ENCODE measurements around the gene CD22. TPM values are rescaled to one million over a fixed set of nuclear protein-coding genes. Genes with fewer than 3 reads are reported as not detected.

CD22 gene
- polyA plus RNA-seq, 1 donor (not counting 4 experiments of a cell fraction or from before 2014, with no cell fraction given): 0.26 TPM

DNA sequence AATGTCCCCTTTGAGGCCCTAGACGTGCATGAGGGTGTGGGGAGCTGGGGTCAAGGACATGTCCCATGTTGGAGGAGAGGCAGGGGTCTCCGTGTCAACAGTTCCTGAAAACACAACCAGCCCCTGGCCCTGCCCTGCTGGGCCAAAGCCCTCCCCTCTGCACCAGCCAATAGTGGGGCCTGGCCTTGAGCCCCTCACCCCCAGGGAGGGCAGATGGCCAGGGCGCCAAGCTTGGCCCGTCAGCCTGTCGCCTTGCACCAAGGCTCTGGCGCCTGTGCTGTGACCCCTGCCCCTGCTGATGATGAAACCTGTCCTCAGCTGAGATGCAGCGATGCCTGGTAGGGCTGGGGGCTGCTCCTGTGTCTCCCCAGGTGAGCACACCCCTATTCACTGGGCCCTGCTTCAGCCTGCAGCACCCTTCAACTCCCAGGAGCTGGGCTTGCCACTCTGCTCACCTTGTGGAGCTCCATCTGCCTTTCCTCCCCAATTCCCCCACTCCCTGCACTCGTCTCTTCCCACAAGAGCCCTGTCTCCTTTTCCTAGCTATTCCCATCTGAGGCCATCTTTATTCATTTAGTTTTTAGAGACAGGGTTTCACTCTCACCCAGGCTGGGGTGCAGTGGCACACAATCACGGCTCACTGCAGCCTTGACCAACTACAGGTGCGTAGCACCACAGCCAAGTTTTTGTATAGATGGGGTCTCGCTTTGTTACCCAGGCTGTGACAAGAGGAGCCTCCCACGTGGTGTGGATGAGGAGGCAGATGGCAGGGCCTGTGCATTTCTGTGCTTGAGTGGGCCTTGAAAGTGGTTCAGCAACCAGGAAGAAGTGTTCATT lies 48.8 kb upstream of the CD22 start:
- no peak for TF ChIP-seq EZH2 (IDR thresholded peaks at IDR 0.05; ENCODE audit: low read length)
- TF ChIP-seq, protein P1, sequence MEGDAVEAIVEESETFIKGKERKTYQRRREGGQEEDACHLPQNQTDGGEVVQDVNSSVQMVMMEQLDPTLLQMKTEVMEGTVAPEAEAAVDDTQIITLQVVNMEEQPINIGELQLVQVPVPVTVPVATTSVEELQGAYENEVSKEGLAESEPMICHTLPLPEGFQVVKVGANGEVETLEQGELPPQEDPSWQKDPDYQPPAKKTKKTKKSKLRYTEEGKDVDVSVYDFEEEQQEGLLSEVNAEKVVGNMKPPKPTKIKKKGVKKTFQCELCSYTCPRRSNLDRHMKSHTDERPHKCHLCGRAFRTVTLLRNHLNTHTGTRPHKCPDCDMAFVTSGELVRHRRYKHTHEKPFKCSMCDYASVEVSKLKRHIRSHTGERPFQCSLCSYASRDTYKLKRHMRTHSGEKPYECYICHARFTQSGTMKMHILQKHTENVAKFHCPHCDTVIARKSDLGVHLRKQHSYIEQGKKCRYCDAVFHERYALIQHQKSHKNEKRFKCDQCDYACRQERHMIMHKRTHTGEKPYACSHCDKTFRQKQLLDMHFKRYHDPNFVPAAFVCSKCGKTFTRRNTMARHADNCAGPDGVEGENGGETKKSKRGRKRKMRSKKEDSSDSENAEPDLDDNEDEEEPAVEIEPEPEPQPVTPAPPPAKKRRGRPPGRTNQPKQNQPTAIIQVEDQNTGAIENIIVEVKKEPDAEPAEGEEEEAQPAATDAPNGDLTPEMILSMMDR (optimal IDR thresholded peaks at IDR 0.05 in 1 of 3, IDR thresholded peaks at IDR 0.05 in 1 of 3, conservative IDR thresholded peaks at IDR 0.05 in 1 of 3; ENCODE audit: extremely low read depth in 1 of 3, insufficient read depth in 2 of 3, low read length in 3 of 3): no peak
- H3K36me3 ChIP-seq (ENCODE audit: control insufficient read depth in 2 of 2, extremely low read depth in 1 of 2, insufficient read depth in 2 of 2, low read length in 2 of 2): peaks cover 4 to 12% of the 10 kb centered on the region in 2 experiments

DNA sequence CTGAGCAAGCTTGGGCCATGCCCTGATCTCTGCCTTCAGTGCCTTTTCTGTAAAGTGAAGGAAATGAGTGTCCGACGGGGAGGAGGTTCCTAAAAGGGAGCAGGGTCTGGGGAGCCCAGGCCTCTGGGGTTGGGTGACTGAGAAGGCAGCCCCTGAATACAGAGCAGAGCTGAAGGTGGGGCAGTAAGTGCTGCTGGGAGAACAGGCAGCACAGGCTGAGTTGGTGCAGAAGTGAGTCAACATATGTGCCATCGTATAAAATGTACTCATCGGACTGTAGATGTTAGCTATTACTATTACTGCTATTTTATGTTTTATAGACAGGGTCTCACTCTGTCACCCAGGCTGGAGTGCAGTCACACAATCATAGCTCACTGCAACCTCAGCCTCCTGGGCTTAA lies 47.7 kb upstream of the CD22 start:
- peaks cover 7% of the 10 kb centered on the region for H3K4me1 ChIP-seq (ENCODE audit: control insufficient read depth, extremely low read depth, insufficient read depth, low read length)
- H3K9ac ChIP-seq (ENCODE audit: control insufficient read depth, extremely low read depth, insufficient read depth, low read length): no peak overlapping the region
- no peak overlapping the region for H3K4me3 ChIP-seq (ENCODE audit: control insufficient read depth in 2 of 3, extremely low read depth in 1 of 3, insufficient read depth in 2 of 3, low read depth in 1 of 3, low read length in 3 of 3)
- no peaks in the 10 kb centered on the region for H3K79me2 ChIP-seq (ENCODE audit: control insufficient read depth, insufficient read depth, low read length)
- FAIRE-seq (no peak), DNase-seq (ENCODE audit: low read depth, low spot score) (no peak)
- H4K20me1 ChIP-seq (ENCODE audit: control insufficient read depth, extremely low read depth, insufficient read depth, low read length): no peaks in the 10 kb centered on the region
- no peak overlapping the region for H2AFZ ChIP-seq (ENCODE audit: control insufficient read depth, low read length)
- peaks cover 22% of the 10 kb centered on the region for H3K27me3 ChIP-seq (ENCODE audit: control insufficient read depth, extremely low read depth, insufficient read depth, low read length)
- H3K9me1 ChIP-seq (ENCODE audit: control insufficient read depth, extremely low read depth, insufficient read depth, low read length): no peaks in the 10 kb centered on the region
- TF ChIP-seq, protein P1 (optimal IDR thresholded peaks at IDR 0.05 in 1 of 3, IDR thresholded peaks at IDR 0.05 in 1 of 3, conservative IDR thresholded peaks at IDR 0.05 in 1 of 3; ENCODE audit: extremely low read depth in 1 of 3, insufficient read depth in 2 of 3, low read length in 3 of 3): no peak
- TF ChIP-seq EZH2 (IDR thresholded peaks at IDR 0.05; ENCODE audit: low read length): no peak
- peaks cover 4 to 12% of the 10 kb centered on the region in 2 experiments for H3K36me3 ChIP-seq (ENCODE audit: control insufficient read depth in 2 of 2, extremely low read depth in 1 of 2, insufficient read depth in 2 of 2, low read length in 2 of 2)
- no peaks in the 10 kb centered on the region for H3K9me3 ChIP-seq (ENCODE audit: control insufficient read depth, low read depth, low read length)
- H3K27ac ChIP-seq (ENCODE audit: control insufficient read depth, insufficient read depth, low read length): no peak overlapping the region
- no peak overlapping the region for H3K4me2 ChIP-seq (ENCODE audit: control insufficient read depth, extremely low read depth, insufficient read depth, low read depth, low read length)
- dilution Hi-C loops (cut with MboI; ENCODE audit: extremely low pct_ligation_motif_present, low sequenced_read_pairs): no loop called here

More for the DNA sequence above, 48.8 kb upstream of the CD22 start:
- H3K9ac ChIP-seq (ENCODE audit: control insufficient read depth, extremely low read depth, insufficient read depth, low read length): no peak overlapping the region
- H3K79me2 ChIP-seq (ENCODE audit: control insufficient read depth, insufficient read depth, low read length): no peaks in the 10 kb centered on the region
- H3K4me2 ChIP-seq (ENCODE audit: control insufficient read depth, extremely low read depth, insufficient read depth, low read depth, low read length): no peak overlapping the region
- no peak overlapping the region for H2AFZ ChIP-seq (ENCODE audit: control insufficient read depth, low read length)
- dilution Hi-C loops (cut with MboI; ENCODE audit: extremely low pct_ligation_motif_present, low sequenced_read_pairs): no loop called here
- H3K9me1 ChIP-seq (ENCODE audit: control insufficient read depth, extremely low read depth, insufficient read depth, low read length): no peaks in the 10 kb centered on the region
- H4K20me1 ChIP-seq (ENCODE audit: control insufficient read depth, extremely low read depth, insufficient read depth, low read length): no peaks in the 10 kb centered on the region
- no peak for FAIRE-seq
- H3K27me3 ChIP-seq (ENCODE audit: control insufficient read depth, extremely low read depth, insufficient read depth, low read length): peaks cover 22% of the 10 kb centered on the region
- H3K9me3 ChIP-seq (ENCODE audit: control insufficient read depth, low read depth, low read length): no peaks in the 10 kb centered on the region
- H3K27ac ChIP-seq (ENCODE audit: control insufficient read depth, insufficient read depth, low read length): no peak overlapping the region
- no peak overlapping the region for H3K4me3 ChIP-seq (ENCODE audit: control insufficient read depth in 2 of 3, extremely low read depth in 1 of 3, insufficient read depth in 2 of 3, low read depth in 1 of 3, low read length in 3 of 3)
- no peak for DNase-seq (ENCODE audit: low read depth, low spot score)
- H3K4me1 ChIP-seq (ENCODE audit: control insufficient read depth, extremely low read depth, insufficient read depth, low read length): peaks cover 7% of the 10 kb centered on the region

All from keratinocyte (primary cell).